GM21528 (cell line): ENCODE results near the gene C11orf21.

Source experiments
- ATAC-seq: cut with Tn5 transposase; IDR thresholded peaks from one replicate; pipeline ENCODE4 v1.9.1; 2021; ENCODE audit warnings: mild to moderate bottlenecking, moderate library complexity; ENCODE audit not compliant: unreplicated experiment, low FRiP score

C11orf21 gene

DNA sequence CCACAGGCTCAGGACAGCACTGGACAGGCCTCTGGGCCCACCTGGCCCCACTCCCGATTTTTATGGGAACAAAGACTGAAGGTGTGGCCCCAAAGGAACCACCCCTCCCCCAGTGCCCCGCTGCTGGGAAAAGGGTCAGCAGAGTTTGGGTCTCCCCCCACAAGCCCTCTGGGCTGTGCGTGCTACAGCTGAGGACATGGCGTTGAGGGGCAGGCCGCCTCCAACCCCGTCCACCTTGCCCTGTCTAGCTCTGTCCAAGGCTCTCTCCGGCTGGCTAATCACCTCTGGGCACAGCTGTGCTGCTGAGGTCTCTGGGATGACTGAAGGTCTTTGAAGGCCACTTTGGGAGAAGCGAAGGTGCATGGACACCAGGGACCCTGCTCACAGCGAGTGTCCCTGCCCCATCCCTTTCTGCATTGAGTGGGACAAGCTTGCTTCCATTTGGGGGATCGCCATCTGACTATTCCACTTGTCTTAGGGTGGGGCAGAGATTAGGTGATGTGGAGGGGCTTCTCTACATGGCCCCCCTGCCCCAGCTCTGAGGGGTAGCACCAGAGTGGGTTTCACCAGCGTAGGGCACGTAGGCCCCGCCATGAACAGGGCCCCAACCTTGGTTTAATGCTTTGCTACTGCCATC lies 37.9 kb downstream of the C11orf21 start:
- no peak for ATAC-seq

DNA sequence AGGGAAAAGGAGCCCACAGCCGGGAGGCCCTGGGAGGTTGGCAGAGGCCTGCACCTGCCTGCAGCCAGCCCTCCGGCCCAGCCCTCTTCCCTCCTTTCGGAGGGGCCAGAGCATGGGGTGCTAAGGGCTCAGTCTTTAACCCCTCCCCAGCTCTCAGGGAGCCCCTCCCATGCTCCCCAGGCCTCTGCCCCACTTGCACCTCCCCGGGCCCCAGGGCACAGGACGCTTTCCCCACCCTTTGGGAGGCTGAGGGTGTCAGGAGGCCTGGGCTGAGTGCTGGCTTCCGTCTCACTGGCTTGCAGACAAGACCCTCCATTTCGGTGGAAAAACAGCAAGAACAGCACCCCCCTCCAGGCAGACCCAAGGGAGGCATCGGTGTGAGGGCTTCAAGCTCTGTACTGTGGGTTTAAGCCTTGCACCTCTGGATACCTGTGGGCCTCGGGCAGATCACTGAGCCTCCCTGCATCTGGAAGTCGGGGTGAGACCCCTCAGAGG lies 38.6 kb downstream of the C11orf21 start:
- no peak for ATAC-seq

DNA sequence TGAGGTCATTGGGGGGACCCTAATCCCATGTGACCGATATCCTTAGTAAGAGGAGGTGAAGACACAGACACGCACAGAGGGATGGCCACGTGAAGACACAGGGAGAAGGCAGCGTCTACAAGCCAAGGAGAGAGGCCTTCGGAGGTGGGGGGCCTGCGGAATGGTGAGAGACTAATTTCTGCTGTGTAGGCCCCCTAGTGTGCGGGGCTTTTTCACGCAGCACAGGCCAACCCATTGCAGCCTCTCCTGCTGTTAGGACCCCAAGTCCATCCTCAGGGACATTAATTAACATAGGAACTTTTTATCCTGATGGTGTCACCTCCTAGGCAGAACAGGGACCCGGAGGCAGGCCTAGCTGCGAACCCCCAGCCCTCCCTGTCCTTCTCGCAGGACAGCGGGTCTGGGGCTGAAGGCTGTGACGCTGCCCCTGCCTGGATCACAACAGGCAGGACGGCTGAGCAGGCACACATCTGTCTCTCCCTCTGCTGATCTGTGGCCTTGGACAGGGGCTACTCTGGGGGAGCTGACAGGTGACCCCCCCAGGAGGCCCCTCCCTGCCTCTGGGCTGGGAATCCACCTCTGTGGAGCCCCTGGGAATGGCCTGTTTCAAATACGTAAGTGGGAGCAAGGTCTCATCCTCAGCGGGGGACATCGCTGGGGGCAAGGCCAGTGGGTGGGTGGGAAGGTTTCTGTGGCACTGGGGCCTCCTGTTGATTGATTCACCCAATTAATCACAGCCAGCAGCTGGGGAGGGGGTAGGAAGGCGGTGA lies 39.2 kb downstream of the C11orf21 start:
- no peak for ATAC-seq

DNA sequence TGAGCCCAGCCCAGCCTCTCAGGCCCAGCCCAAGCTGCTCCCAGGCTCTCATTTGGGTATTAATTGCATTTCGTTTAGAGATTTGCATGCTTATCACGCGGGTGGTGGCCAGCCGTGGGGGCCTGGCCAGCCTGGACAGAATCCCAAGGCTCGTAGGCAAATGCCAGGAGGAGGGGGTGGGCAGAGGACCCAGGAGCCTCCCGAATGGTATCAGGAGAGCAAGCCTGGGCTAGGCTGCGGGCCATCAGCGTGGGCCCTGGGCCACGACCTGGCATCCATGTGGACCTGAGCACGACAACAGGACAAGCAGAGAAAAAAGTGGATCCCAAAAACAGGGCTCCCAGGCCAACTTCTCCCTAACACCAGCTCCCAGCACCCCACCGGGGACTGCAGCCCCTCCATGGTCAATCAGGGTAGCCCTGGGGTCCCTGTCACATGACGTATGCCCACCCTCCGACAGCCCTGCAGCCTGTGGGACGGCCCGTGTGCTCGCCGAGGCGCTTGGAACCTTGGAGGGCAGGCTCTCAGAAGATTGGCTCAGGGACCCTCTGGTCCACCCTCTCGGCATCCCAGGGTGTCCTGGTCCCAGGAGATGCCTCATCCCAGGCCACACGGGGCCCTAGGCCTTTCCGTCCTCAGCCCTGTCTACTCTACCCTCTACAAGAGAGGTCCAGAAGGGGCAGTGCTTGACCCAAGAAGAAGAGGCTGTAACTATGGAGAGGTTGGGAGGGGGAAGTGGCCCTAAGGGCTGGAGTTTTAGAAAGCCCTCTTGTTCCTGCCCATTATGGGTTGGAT lies 40.1 kb downstream of the C11orf21 start:
- no peak for ATAC-seq

DNA sequence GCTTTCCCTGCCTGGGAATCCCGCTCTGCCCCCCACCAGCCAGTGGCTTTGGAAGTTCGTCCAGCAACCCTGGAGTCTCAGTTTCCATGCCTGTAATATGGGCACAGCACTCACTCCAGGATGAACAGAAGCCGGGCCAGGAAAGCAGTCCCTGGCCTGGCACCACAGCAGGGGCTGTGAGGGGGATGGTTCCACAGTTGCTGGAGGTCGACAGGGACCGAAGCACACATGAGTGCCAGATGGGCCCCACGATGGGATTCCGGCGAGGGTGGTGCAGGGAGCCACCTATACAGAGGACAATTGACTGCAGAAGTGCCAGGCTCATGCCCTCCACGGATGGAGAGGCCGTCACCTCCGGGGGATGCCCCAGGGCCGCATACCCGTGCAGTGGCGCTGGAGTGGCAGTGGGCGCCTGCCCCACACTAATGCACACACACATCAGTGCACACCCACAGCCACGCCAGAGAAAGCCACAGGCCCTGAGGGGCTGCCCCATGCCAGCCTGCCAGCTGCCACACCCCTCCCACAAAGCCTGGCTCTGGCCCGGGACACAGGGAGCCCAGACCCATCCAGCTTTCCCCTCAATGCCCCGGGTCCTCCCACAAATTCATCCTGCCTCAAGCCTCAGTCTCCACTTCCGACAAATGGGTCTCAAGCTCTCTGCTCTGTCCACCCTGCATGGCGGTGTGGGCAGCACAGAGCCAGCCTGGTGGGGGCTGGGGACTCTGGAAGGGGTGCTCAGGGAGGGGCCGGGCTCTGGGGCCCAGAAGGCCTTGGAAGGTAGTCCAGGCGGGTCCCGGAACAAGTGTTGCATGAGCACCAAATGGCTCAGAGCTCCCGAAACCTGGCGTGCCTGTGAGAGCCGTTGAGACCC lies 41.0 kb downstream of the C11orf21 start:
- no peak for ATAC-seq

DNA sequence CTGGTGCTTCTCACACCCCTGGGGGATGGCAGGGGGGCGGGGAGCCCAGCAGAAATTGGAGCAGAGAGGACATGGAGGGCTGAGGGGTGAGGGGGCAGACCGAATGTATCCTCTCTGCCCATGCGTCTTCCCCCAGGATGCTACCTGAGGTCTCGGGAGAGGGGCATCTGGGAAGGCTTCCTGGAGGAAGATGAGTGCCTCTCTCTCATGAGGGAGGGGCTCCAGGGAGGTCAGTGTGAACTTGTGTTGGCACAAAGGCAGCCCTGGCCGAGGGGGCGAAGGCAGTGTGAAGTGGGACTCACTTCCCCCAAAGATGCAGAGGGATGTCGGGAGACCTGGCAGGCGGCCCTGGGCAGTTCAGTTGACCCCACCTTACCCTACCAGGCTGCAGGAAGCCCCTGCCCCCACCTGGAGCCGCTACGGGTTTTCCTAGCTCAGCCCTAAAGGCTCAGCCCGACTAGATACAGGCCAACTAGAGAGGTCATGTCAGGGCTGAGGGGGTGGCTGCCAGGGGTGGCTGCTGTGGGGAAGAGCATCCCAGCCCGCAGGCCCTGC lies 41.7 kb downstream of the C11orf21 start:
- ATAC-seq = no peak

DNA sequence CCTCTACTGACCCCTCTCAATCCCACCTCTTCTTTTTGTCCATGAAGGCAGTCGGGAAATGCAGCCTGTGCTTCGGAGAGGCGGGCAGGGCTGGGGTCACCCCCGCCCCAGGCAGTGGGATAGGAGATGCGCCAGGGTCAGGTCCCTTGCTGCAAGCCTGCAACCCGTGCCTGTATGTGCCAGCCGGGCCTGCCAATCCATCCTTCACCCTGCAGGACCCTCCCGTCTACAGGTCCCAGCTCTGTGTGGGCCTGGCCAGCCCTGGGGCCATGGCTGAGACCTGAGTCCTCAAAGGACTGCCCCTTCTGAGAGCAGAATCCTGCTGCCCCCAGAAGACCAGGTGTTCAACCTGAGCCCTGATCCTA lies 42.3 kb downstream of the C11orf21 start:
- ATAC-seq = no peak

DNA sequence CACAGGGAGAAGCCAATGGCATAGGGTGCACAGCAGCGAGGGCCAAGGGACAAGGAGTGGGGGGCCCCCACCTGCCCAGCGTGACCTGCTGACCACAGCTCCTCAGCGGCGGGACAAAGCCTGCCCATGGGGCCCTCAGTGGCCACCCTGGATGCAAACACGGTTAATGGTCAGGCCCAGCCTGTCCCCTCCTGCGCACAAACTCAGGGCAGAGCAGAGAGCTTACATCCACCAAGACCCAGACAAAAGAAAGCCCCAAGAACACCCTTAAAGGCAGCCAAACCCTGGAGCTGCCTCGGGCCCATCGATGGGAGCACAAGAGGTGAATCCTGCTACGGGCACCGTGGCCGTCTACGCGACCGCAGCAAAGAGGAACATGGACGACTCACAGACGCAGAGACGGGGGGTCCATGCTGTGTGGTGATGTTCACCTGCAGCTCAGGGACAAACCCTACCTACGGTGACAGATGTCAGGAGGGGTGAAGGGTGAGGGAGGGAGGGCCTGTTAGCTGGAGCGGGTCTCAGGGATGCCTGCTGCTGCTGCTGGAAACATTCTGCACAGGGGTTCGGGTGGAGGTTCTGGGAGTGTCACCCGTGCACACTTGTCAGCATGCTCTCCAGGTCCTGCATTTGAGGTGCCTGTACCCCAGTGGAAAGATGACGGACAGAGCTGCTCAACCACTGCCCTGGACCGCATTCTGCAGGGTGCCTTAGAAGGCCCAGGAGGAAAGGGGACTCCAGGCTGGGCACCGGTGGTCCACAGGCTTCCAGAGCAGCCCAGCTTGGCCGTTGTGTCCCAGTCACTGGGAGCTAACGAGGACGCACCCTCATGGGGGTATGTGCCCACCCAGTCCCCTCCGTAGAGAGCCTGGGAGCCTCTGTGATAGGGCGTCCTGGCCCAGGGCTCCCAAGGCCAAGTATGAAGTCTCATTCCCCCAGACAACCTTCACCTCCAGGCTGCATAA lies 42.9 kb downstream of the C11orf21 start:
- no peak for ATAC-seq

DNA sequence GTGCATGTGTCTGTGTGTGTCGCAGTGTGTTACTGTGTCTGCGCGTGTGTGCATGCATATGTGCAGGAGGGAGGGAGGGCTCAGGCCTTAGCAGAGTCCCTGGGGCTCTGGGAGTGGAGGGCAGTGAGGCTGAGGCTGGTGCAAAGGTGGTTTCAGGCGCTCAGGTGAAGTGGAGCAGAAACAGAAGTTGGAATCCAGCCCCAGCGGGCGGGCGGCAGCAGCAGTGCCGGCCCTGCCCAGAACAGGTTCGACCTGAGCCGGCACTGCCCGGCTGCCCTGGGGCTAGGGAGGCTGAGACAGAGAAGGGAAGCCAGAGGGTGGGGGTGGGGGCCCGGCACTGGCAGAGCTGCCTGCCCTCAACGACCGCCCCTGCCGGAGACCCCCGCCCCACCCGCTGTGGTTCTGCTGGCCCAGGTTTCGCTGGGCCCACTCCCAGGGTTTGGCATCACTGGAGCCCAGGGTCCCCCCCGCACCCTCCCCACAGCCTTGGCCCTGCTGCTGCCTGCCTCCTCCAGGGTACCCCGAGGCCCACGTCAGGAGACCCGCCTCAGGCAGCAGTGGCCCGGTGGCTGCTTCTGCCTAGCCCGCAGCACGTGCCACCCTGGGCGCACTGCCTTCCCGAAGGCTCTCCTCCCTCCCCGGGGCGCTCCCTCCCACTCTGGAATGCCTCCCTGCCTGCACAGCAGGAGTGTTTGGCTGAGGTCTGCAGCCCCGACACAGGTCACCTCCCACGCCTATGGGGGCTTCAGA lies 44.6 kb downstream of the C11orf21 start:
- no peak for ATAC-seq

DNA sequence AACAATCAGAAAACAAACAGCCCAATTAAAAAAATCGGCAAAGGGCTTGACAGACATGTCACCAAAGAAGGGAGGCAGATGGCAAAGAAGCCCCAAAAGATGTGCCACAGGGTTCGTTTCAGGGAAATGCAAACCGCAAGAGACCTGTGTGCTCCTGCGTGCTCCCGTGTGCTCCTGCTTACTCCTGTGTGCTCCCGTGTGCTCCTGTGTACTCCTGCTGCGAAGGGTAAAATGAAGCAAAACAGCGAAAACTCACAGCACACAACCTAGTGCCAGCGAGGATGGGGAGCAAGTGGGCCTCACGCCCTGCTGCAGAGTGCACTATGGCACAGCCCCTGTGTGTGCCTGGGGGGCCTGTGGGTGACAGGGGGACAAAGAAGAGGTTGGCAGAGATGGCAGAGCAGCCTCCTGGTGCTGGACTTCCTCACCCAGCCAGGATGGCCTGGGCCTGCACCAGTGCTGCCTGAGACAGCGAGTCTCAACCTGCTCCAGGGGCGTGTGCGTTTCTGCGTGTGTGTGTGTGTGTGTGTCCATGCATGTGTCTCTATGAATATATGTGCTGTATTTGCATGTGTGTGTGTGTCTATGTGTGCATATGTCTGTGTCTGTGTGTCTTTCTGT lies 45.3 kb downstream of the C11orf21 start:
- ATAC-seq = no peak

DNA sequence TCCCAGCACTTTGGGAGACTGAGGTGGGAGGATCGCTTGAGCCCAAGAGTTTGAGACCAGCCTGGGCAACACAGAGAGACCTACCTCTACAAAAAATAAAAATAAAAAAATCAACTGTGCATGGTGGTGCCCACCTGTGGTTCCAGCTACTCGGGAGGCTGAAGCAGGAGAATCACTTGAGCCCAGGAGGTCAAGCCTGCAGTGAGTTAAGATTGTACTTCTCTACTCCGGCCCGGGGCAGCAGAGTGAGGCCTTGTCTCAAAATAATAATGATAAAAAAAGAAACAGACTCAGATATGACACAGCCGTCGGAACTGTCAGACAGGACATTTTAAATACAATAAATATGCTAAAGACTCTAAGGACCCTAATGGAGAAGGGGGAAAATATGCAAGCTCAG lies 49.7 kb downstream of the C11orf21 start:
- no peak for ATAC-seq

DNA sequence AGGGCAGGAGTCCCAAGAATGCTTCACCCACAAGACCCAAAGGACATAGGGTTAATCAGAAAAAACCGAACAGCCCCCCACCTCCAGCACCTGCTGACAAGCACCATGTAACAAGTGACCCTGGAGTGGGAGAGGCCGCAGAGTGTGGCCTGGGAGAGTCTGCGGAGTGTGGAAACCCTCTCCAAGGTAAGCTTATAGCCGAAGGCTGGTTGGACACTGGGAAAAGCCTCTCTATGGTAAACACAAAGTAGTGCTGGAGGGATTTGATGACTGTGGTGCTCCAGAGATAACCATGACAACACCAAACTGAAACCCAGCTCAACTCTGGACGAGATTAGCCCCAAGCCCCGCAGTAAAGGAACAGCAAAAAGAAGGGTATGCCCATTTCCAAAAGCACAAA lies 50.6 kb downstream of the C11orf21 start:
- no peak for ATAC-seq

DNA sequence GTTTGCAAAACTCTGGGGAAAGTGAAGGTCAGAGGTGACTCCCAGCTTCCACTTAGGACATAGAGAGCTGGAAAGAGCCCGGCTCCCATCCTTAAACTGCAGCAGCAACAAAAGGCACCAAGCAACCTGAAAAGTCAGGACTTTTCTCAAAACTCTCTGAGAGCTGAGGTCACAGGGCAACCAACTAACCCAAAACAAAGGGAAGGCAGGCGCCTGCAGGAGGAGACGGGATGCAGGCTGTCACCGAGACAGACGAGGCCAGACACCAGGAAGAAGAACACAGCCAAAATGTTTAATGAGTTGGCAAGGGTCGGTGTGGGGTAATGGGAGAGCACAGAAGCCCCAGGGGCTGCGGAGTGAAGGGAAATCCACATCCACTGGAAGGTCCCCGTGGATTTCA lies 51.2 kb downstream of the C11orf21 start:
- no peak for ATAC-seq

DNA sequence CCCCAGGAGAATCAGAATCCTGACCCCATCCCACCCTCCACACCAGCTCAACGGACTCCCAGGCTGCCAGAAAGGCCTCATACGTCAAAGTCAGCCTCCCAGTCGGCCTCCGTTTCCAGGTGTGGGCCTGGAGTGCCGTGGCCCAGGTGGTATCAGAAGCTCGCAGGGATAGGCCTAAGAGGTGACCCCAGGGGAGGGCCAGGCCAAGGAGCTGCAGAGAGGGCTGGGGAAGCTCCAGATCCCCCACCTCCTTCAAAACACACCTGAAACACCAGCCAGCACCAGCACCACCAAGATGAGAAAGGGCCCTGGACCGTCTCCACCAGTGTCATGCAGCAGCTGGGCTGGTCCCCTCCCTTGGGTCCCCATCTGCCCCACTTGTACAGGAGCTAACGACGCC lies 51.7 kb downstream of the C11orf21 start:
- ATAC-seq = no peak

DNA sequence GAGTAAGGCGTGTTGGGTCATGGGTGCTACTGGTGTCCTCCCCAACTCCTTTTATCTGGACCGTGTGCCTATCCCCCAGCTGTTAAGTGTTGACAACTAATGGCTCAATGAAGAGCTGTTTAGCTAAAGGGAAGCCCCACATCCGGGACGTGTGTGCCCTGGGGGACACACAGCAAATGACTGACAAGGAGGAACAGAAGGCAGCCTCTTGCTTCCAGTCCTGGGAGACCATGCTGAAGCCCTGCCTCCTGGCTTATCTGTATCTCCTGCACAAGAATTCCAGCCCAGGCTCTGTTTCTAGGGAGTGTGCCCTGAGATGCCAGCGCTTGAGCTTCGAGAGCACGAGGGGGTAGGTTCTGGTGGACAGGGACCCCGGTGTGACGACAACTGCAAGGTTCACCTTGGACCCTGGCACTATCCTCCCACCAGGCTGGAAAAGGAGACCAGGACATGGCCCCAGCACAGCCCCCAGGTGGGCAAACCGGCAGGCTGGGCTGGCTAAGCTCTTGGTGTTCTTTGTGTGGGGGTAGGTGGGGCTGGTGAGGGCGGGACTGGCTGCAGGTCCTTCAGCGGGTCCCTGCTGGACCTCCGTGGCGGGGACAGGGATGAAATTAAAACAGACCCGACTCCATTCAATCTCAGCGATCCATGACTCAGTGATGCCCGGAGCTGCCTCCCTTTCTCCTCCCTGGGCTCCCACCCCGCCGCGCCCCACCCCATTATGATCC lies 52.4 kb downstream of the C11orf21 start:
- ATAC-seq = no peak

DNA sequence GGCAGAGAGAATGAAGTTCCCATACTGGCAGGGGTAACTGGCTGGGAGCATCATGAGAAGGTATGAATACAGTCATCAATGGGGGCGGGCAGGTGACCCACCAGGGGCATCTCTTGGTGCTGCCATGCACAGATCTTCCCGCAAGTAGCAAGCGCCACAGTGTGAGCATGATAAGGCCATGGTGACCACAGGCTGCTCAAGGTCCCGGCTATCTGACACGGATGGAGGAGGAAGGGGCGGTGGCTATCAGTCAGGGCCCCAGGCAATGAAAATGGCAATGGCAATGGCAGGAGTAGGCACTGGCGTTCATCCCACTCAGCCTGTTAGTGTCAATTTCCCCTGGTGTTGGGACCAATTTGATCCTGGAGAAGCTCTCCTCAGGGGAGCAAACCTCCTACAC lies 53.0 kb downstream of the C11orf21 start:
- ATAC-seq = no peak

DNA sequence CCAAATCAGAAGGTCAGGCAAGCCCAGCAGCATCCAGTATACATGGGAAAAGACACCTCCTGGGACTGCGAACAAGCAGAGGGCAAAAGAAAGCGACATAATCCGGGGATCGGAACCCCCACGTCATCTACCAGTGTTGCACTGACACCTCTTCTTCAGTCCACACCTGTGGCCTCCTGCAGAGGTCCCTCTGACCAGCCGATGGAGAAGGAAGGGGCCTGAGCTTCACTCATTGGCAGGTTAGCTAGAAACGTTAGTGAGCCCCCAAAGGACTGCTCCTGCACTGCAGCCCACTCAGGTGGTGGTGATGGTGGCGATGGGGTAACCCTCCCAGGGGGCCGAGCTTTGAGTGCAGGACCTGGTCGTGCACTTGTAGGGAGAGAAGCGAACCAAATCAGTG lies 53.5 kb downstream of the C11orf21 start:
- ATAC-seq = no peak
